GM23338 (cell line): ENCODE data around the gene CCDC3. TPM values are rescaled to one million over a fixed set of nuclear protein-coding genes. Genes with fewer than 3 reads are reported as not detected.

Experiments
- ATAC-seq: fragments of 200-7000 bp; cut with Tn5 transposase; 3 replicates; pipeline ENCODE4 v1.9.1; 2020
- DNase-seq: peaks from one replicate; pipeline ENCODE4 v3.0.0-alpha.2; 2015; ENCODE audit warnings: low spot score
- H2AFZ ChIP-seq: fragments of 200-600 bp; sonication (generic); 2 replicates; pipeline ENCODE4 v1.8.0; 2016; ENCODE audit warnings: antibody characterized with exemption, mild to moderate bottlenecking, moderate library complexity
- H3F3A ChIP-seq: fragments of 200-600 bp; sonication (generic); replicated peaks from 2 replicates; pipeline ENCODE4 v1.8.0; 2017; ENCODE audit warnings: antibody characterized with exemption, mixed run types, low read depth
- H3K27ac ChIP-seq: fragments of 200-600 bp; sonication (generic); 2 replicates; pipeline ENCODE4 v1.6.1; 2016; ENCODE audit warnings: low read depth
- H3K27me3 ChIP-seq: fragments of 200-600 bp; sonication (generic); 2 replicates; pipeline ENCODE4 v1.8.0; 2016; ENCODE audit warnings: mild to moderate bottlenecking, mixed run types, moderate library complexity; ENCODE audit not compliant: insufficient read depth
- H3K36me3 ChIP-seq: fragments of 200-600 bp; sonication (generic); 2 replicates; pipeline ENCODE4 v1.8.0; 2016; ENCODE audit warnings: mild to moderate bottlenecking; ENCODE audit not compliant: insufficient read depth
- H3K4me1 ChIP-seq: fragments of 200-600 bp; sonication (generic); 2 replicates; pipeline ENCODE4 v1.8.0; 2016; ENCODE audit warnings: mild to moderate bottlenecking, moderate library complexity; ENCODE audit not compliant: insufficient read depth
- H3K4me2 ChIP-seq: fragments of 200-600 bp; sonication (generic); 2 replicates; pipeline ENCODE4 v1.7.1; 2017; ENCODE audit warnings: mixed run types
- H3K4me3 ChIP-seq: fragments of 200-600 bp; sonication (generic); 2 replicates; pipeline ENCODE4 v1.6.1; 2016; ENCODE audit warnings: mixed run types
- H3K79me2 ChIP-seq: fragments of 200-600 bp; sonication (generic); replicated peaks from 2 replicates; pipeline ENCODE4 v1.8.0; 2017; ENCODE audit warnings: mild to moderate bottlenecking; ENCODE audit not compliant: insufficient read depth
- H3K9me2 ChIP-seq: fragments of 200-600 bp; sonication (generic); 2 replicates; pipeline ENCODE4 v1.8.0; 2017; ENCODE audit not compliant: insufficient read depth
- H4K20me1 ChIP-seq: fragments of 200-600 bp; sonication (generic); replicated peaks from 2 replicates; pipeline ENCODE4 v1.8.0; 2017; ENCODE audit warnings: mild to moderate bottlenecking; ENCODE audit not compliant: insufficient read depth
- H3K27ac Mint-ChIP-seq: 2 replicates; pipeline ENCODE4 v1.8.0; 2020; ENCODE audit warnings: inconsistent platforms, mild to moderate bottlenecking, moderate library complexity, mixed read lengths
- H3K27me3 Mint-ChIP-seq: 3 replicates; pipeline ENCODE4 v1.8.0; 2022; ENCODE audit warnings: low read depth, mild to moderate bottlenecking, moderate library complexity, mixed read lengths, inconsistent platforms; ENCODE audit not compliant: insufficient read depth, poor library complexity
- H3K36me3 Mint-ChIP-seq: 3 replicates; pipeline ENCODE4 v1.8.0; 2021; ENCODE audit warnings: low read depth, mild to moderate bottlenecking, inconsistent platforms, moderate library complexity, mixed read lengths
- H3K4me1 Mint-ChIP-seq: 3 replicates; pipeline ENCODE4 v1.8.0; 2020; ENCODE audit warnings: mild to moderate bottlenecking, inconsistent platforms, mixed read lengths
- H3K4me3 Mint-ChIP-seq: 3 replicates; pipeline ENCODE4 v1.8.0; 2021; ENCODE audit warnings: moderate library complexity, mild to moderate bottlenecking, inconsistent platforms, mixed read lengths
- H3K9me3 Mint-ChIP-seq: 3 replicates; pipeline ENCODE4 v1.8.0; 2020; ENCODE audit warnings: moderate library complexity, mild to moderate bottlenecking, inconsistent platforms, mixed read lengths
- CREB1 ChIP-seq: fragments of 250-450 bp; sonication (Bioruptor Pico); IDR thresholded peaks from 2 replicates; pipeline ENCODE4 v1.5.0; 2020; ENCODE audit warnings: low read depth, mild to moderate bottlenecking, moderate library complexity
- CTCF ChIP-seq, 2 experiments: fragments of 200-600 bp in 1 of 2; sonication (generic) in 1 of 2; conservative IDR thresholded peaks; 2 replicates each; pipeline versions ENCODE4 v1.5.1 to v1.6.1; 2016 to 2017; ENCODE audit warnings: antibody characterized with exemption in 2 of 2, low read depth in 2 of 2, mild to moderate bottlenecking in 2 of 2, moderate library complexity in 1 of 2
- ETS1 ChIP-seq: IDR thresholded peaks from 2 replicates; pipeline ENCODE4 v1.6.1; 2016; ENCODE audit warnings: antibody characterized with exemption
- EZH2 ChIP-seq: fragments of 200-600 bp; sonication (generic); IDR thresholded peaks from one replicate; pipeline ENCODE4 v1.8.0; 2017; ENCODE audit warnings: antibody characterized with exemption, mild to moderate bottlenecking, low read depth; ENCODE audit not compliant: unreplicated experiment
- EZH2phosphoT487 ChIP-seq: fragments of 200-600 bp; sonication (generic); IDR thresholded peaks from one replicate; pipeline ENCODE4 v1.8.1; 2018; ENCODE audit warnings: antibody characterized with exemption; ENCODE audit not compliant: unreplicated experiment
- JUNB ChIP-seq: IDR thresholded peaks from one replicate; pipeline ENCODE4 v1.6.1; 2016; ENCODE audit warnings: antibody characterized with exemption; ENCODE audit not compliant: unreplicated experiment
- NANOG ChIP-seq: IDR thresholded peaks from 2 replicates; pipeline ENCODE4 v1.6.1; 2016; ENCODE audit warnings: antibody characterized with exemption, borderline replicate concordance
- POLR2AphosphoS5 ChIP-seq: IDR thresholded peaks from 2 replicates; pipeline ENCODE4 v1.6.1; 2016; ENCODE audit warnings: antibody characterized with exemption, low read depth
- REST ChIP-seq: IDR thresholded peaks from one replicate; pipeline ENCODE4 v1.6.1; 2018; ENCODE audit warnings: antibody characterized with exemption; ENCODE audit not compliant: unreplicated experiment
- STAT1 ChIP-seq: IDR thresholded peaks from one replicate; pipeline ENCODE4 v1.6.1; 2016; ENCODE audit warnings: antibody characterized with exemption; ENCODE audit not compliant: unreplicated experiment
- ZNF114 ChIP-seq: fragments of 250-450 bp; sonication (Bioruptor Pico); IDR thresholded peaks from 2 replicates; pipeline ENCODE4 v1.5.0; 2020; ENCODE audit warnings: mild to moderate bottlenecking, moderate library complexity
- ZNF331 ChIP-seq: fragments of 250-450 bp; sonication (Bioruptor Pico); IDR thresholded peaks from 2 replicates; pipeline ENCODE4 v1.5.0; 2020; ENCODE audit warnings: low read depth, mild to moderate bottlenecking, moderate library complexity
- ZNF462 ChIP-seq: fragments of 250-450 bp; sonication (Bioruptor Pico); IDR thresholded peaks from 2 replicates; pipeline ENCODE4 v1.5.0; 2020; ENCODE audit warnings: mild to moderate bottlenecking, moderate library complexity
- polyA plus RNA-seq: library from polyadenylated mRNA; unstranded; fragments of >200 nt; fragmentation: Nextera tagmentation; extraction: Ambion mirVana; gene quantifications from 2 replicates; pipeline ENCODE4 v1.2.1, GENCODE V29; 2016
- total RNA-seq: library from RNA; depleted of rRNA; stranded (reverse); fragments of >200 nt; shearing (Covaris generic); gene quantifications from 2 replicates; pipeline ENCODE4 v1.2.3, GENCODE V29; 2014

CCDC3 gene
- total and polyA plus RNA-seq, 2 experiments from 2014 or later = 1.4 to 5.2 TPM

GRCh38 chr10:12852687-12853086 is 148.8 kb downstream of the CCDC3 start:
- no peak for ATAC-seq

More at GRCh38 chr10:12852687-12853086, 148.8 kb downstream of the CCDC3 start:
- no peak overlapping the region for H3K4me3 ChIP-seq
- H3K27me3 Mint-ChIP-seq = peaks cover 3% of the 10 kb centered on the region
- DNase-seq = no peak
- H3K4me1 Mint-ChIP-seq = no peaks in the 10 kb centered on the region
- no peak overlapping the region for H3K27ac ChIP-seq
- no peaks in the 10 kb centered on the region for H3F3A ChIP-seq
- H3K9me3 Mint-ChIP-seq = no peaks in the 10 kb centered on the region
- no peak overlapping the region for H3K27ac Mint-ChIP-seq
- TF ChIP-seq ETS1 = no peak
- no peak for TF ChIP-seq ZNF462 (CRISPR knock-in tag)
- TF ChIP-seq EZH2 = no peak
- no peak for TF ChIP-seq CTCF (conservative IDR thresholded peaks at IDR 0.05; ENCODE audit: low read depth in 2 of 2)
- TF ChIP-seq STAT1 = no peak
- TF ChIP-seq CREB1 (CRISPR knock-in tag) = no peak
- TF ChIP-seq REST = no peak
- TF ChIP-seq ZNF331 (CRISPR knock-in tag) = no peak
- TF ChIP-seq EZH2phosphoT487 = no peak
- TF ChIP-seq POLR2AphosphoS5 = no peak
- no peak for TF ChIP-seq NANOG
- no peak for TF ChIP-seq JUNB
- no peak for TF ChIP-seq ZNF114 (CRISPR knock-in tag)
- H3K79me2 ChIP-seq = no peaks in the 10 kb centered on the region
- no peak overlapping the region for H2AFZ ChIP-seq
- H3K36me3 ChIP-seq = no peaks in the 10 kb centered on the region
- no peaks in the 10 kb centered on the region for H3K36me3 Mint-ChIP-seq
- no peak overlapping the region for H3K4me2 ChIP-seq
- H4K20me1 ChIP-seq = no peaks in the 10 kb centered on the region
- no peaks in the 10 kb centered on the region for H3K27me3 ChIP-seq
- H3K9me2 ChIP-seq = no peaks in the 10 kb centered on the region; the same call in 1 of the 2 replicates
- H3K4me1 ChIP-seq = no peaks in the 10 kb centered on the region
- no peak overlapping the region for H3K4me3 Mint-ChIP-seq
